OCI-LY7 (cell line): Measurements from ENCODE around the gene NF1. TPM values are rescaled to one million over a fixed set of nuclear protein-coding genes. Genes with fewer than 3 reads are reported as not detected.

Experiments
- BruUV-seq: library from RNA; stranded (reverse); fragments of 400-500 nt; replicated peaks from 2 replicates; lab custom pipeline; 2021; lab: Mats Ljungman, UMichigan
- CTCF ChIA-PET: fragments of 300-600 bp; sonication (Branson Sonifier 250); formaldehyde crosslinking; loops from one replicate; lab custom pipeline; 2022; ENCODE audit warnings: antibody characterized with exemption; ENCODE audit not compliant: unreplicated experiment; lab: Charles Lee
- POLR2A ChIA-PET: fragments of 300-600 bp; sonication (Branson Sonifier 250); formaldehyde crosslinking; loops from one replicate; lab custom pipeline; 2022; ENCODE audit warnings: antibody characterized with exemption; lab: Charles Lee
- DNase-seq: peaks from one replicate; pipeline ENCODE4 v3.0.0-alpha.2; 2015; ENCODE audit warnings: low spot score
- H2AFZ ChIP-seq: fragments of 200-600 bp; sonication (generic), shearing (Covaris generic); 2 replicates; pipeline ENCODE4 v1.6.1; 2014; ENCODE audit warnings: mild to moderate bottlenecking, antibody characterized with exemption, low read length, moderate library complexity
- H3K27ac ChIP-seq: fragments of 200-600 bp; sonication (generic); 2 replicates; pipeline ENCODE4 v1.5.1; 2014; ENCODE audit warnings: mixed run types, low read depth, mild to moderate bottlenecking, moderate library complexity, low read length, inconsistent platforms; ENCODE audit not compliant: poor library complexity, severe bottlenecking
- H3K36me3 ChIP-seq: fragments of 200-600 bp; sonication (generic); 2 replicates; pipeline ENCODE4 v1.6.1; 2014; ENCODE audit warnings: mild to moderate bottlenecking, antibody characterized with exemption, low read length, moderate library complexity, mixed read lengths; ENCODE audit not compliant: insufficient read depth
- H3K4me1 ChIP-seq: fragments of 200-600 bp; sonication (generic); 2 replicates; pipeline ENCODE4 v1.5.1; 2014; ENCODE audit warnings: mild to moderate bottlenecking, low read length; ENCODE audit not compliant: insufficient read depth, poor library complexity, severe bottlenecking
- H3K4me2 ChIP-seq: fragments of 200-600 bp; sonication (generic); 2 replicates; pipeline ENCODE4 v1.6.1; 2014; ENCODE audit warnings: mild to moderate bottlenecking, low read length
- H3K4me3 ChIP-seq: fragments of 200-600 bp; sonication (generic); 2 replicates; pipeline ENCODE4 v1.5.1; 2014; ENCODE audit warnings: mild to moderate bottlenecking, low read depth, low read length; ENCODE audit not compliant: poor library complexity, severe bottlenecking
- H3K79me2 ChIP-seq: fragments of 200-600 bp; sonication (generic); 2 replicates; pipeline ENCODE4 v1.6.1; 2016; ENCODE audit warnings: low read depth, mild to moderate bottlenecking, low read length, moderate library complexity, mixed read lengths; ENCODE audit not compliant: insufficient read depth
- H3K9me2 ChIP-seq: fragments of 200-600 bp; sonication (generic); 2 replicates; pipeline ENCODE4 v1.6.1; 2016; ENCODE audit warnings: mild to moderate bottlenecking, low read length, mixed read lengths; ENCODE audit not compliant: insufficient read depth
- H3K9me3 ChIP-seq: fragments of 200-600 bp; sonication (generic); 2 replicates; pipeline ENCODE4 v1.6.1; 2014; ENCODE audit warnings: mild to moderate bottlenecking, mixed run types, low read length, mixed read lengths
- H4K20me1 ChIP-seq: fragments of 200-600 bp; sonication (generic); 2 replicates; pipeline ENCODE4 v1.6.1; 2014; ENCODE audit warnings: mild to moderate bottlenecking, antibody characterized with exemption, low read length, moderate library complexity, mixed read lengths; ENCODE audit not compliant: insufficient read depth
- EZH2phosphoT487 ChIP-seq: fragments of 200-600 bp; sonication (generic); IDR thresholded peaks from 2 replicates; pipeline ENCODE4 v1.6.1; 2018; ENCODE audit warnings: low read depth, borderline replicate concordance, mild to moderate bottlenecking, mixed run types, antibody characterized with exemption, low read length, moderate library complexity, mixed read lengths
- intact Hi-C: fragments of 100-400 bp; cut with micrococcal nuclease; formaldehyde crosslinking; loops from one replicate; pipeline ENCODE4 v1.10.0; 2022; ENCODE audit not compliant: unreplicated experiment
- total RNA-seq, 2 experiments: library from RNA; depleted of rRNA in 1 of 2; stranded (reverse); fragments of >200 nt in 1 of 2; shearing (Covaris generic) in 1 of 2; gene quantifications; 2 replicates each; pipeline ENCODE4 v1.2.3, GENCODE V29; 2014 to 2022
- TF ChIP-seq, protein P1 (sequence below): fragments of 200-600 bp; sonication (generic); conservative IDR thresholded peaks from 2 replicates; pipeline ENCODE4 v1.5.1; 2014; ENCODE audit warnings: mild to moderate bottlenecking, antibody characterized with exemption, low read length, moderate library complexity, mixed read lengths

The NF1 gene
- total RNA-seq, 2 experiments from 2014 or later: 38.7 to 64.8 TPM

DNA sequence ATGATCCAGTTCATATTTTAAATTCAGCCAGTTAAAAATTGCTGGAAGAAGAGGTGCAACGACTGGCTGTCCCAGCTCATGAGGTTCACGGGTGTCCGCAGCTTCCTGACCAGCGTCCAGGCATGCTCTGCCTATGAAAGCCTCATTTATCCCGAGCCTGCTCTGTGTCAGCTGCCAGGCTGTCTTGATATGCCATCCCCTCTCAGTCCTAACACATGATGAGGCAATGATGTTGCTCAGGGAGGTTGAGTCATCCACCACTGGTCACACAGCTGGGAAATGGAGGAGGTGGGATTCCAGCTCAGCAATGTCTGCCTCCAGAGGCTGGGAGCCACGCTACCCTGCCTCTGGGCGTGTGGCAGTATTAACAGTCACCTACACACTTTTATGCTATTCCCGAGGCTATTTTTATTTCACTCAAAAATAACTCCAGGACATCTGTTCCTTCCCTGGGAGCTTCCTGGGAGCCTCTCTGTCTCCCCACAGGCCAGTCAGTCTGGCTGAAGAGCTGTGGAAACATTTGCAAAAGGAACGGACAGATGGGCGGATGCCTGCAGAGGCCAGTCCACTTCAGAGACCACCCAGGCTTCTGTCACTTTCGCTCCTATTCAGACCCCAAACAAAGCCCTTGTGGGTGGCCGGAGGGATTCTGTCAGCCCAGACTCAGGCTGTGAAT lies 319.2 kb downstream of the NF1 start:
- TF ChIP-seq, protein P1, sequence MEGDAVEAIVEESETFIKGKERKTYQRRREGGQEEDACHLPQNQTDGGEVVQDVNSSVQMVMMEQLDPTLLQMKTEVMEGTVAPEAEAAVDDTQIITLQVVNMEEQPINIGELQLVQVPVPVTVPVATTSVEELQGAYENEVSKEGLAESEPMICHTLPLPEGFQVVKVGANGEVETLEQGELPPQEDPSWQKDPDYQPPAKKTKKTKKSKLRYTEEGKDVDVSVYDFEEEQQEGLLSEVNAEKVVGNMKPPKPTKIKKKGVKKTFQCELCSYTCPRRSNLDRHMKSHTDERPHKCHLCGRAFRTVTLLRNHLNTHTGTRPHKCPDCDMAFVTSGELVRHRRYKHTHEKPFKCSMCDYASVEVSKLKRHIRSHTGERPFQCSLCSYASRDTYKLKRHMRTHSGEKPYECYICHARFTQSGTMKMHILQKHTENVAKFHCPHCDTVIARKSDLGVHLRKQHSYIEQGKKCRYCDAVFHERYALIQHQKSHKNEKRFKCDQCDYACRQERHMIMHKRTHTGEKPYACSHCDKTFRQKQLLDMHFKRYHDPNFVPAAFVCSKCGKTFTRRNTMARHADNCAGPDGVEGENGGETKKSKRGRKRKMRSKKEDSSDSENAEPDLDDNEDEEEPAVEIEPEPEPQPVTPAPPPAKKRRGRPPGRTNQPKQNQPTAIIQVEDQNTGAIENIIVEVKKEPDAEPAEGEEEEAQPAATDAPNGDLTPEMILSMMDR: no peak
- no peak for TF ChIP-seq EZH2phosphoT487
- no peaks in the 10 kb centered on the region for H3K9me2 ChIP-seq
- no peaks in the 10 kb centered on the region for H4K20me1 ChIP-seq
- no peaks in the 10 kb centered on the region for H3K9me3 ChIP-seq
- no peak for DNase-seq
- no peak overlapping the region for H3K4me2 ChIP-seq
- POLR2A ChIA-PET: interaction anchor here (0.6 kb wide), 1 partner anchor 29 kb away, joined by 3 read pairs; no protein-coding TSS in a partner anchor
- H3K79me2 ChIP-seq: no peaks in the 10 kb centered on the region
- no peak overlapping the region for H3K4me3 ChIP-seq
- no peaks in the 10 kb centered on the region for H3K4me1 ChIP-seq
- no peak overlapping the region for H3K27ac ChIP-seq
- CTCF ChIA-PET: no interaction called here
- intact Hi-C loops: no loop called here
- no peaks in the 10 kb centered on the region for H3K36me3 ChIP-seq
- H2AFZ ChIP-seq: no peak overlapping the region
- no TSS peak for BruUV-seq

DNA sequence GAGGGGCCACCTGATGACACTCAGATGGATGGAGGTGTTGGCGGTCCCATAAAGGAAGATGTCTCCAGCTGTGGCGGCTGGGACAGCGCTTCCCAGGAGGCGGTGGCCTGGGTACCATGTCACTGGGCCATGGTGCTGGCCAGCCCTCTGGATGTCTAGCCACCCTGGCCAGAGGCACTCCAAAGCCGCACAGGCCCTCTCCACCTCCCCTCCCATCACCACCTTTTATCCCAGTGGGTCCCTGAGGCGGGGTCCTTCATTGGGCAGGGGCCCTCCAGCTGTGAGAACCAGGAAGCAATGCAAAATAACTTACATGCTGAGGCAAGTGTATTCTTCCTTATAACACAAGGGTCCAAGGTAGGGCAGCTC lies 319.8 kb downstream of the NF1 start:
- no peak overlapping the region for H2AFZ ChIP-seq
- no peak overlapping the region for H3K4me2 ChIP-seq
- H3K4me3 ChIP-seq: no peak overlapping the region
- no peaks in the 10 kb centered on the region for H4K20me1 ChIP-seq
- no peaks in the 10 kb centered on the region for H3K9me3 ChIP-seq
- DNase-seq: no peak
- CTCF ChIA-PET: no interaction called here
- intact Hi-C loops: no loop called here
- H3K4me1 ChIP-seq: no peaks in the 10 kb centered on the region
- H3K27ac ChIP-seq: no peak overlapping the region
- H3K36me3 ChIP-seq: no peaks in the 10 kb centered on the region
- TF ChIP-seq, protein P1: no peak
- no peaks in the 10 kb centered on the region for H3K79me2 ChIP-seq
- POLR2A ChIA-PET: interaction anchor here (0.6 kb wide), 1 partner anchor 28 kb away, joined by 3 read pairs; no protein-coding TSS in a partner anchor
- H3K9me2 ChIP-seq: no peaks in the 10 kb centered on the region
- no TSS peak for BruUV-seq

DNA sequence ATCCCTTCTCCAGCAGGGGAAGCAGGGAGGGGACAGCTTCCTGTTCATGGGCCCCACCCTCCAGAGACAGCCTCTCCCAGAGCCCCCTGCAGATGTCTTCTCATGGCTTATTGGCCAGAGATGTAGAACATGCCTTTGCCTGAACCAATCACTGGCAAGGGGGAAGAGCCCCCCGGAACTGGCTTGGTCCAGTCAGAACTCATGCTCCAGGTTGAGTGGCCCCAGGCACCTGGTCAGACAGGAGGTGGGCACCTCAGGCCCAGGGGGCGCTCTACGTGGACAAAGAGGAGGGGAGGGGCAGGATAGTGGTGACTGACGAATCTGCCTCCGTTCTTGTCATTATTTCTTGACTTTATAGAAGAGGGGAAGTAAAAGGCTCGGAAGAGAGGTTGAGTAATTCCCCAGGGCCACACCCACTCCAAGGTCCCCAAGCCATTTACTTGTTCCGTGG lies 320.3 kb downstream of the NF1 start:
- TF ChIP-seq, protein P1: 0 out of 2 replicates have a peak, but pooled peaks have one; percentile 24
- no peak for TF ChIP-seq EZH2phosphoT487
- no peaks in the 10 kb centered on the region for H3K4me1 ChIP-seq
- no peaks in the 10 kb centered on the region for H3K9me2 ChIP-seq
- intact Hi-C loops: no loop called here
- no peaks in the 10 kb centered on the region for H3K9me3 ChIP-seq
- H3K36me3 ChIP-seq: no peaks in the 10 kb centered on the region
- POLR2A ChIA-PET: no interaction called here
- no TSS peak for BruUV-seq
- no peak for DNase-seq
- H3K4me2 ChIP-seq: 0 out of 2 replicates have a peak overlapping the region, but pooled peaks have one; percentile 20
- CTCF ChIA-PET: no interaction called here
- H3K79me2 ChIP-seq: no peaks in the 10 kb centered on the region
- no peak overlapping the region for H3K27ac ChIP-seq
- H4K20me1 ChIP-seq: no peaks in the 10 kb centered on the region
- H2AFZ ChIP-seq: no peak overlapping the region
- H3K4me3 ChIP-seq: no peak overlapping the region
